GM21528 (cell line): ENCODE results near the gene BIN2.
"Not testable (repeated sequence)": the region's sequence is repeated elsewhere in the genome, so short reads cannot be mapped to it uniquely, and the experiment has no call there.

Experiments
- ATAC-seq: cut with Tn5 transposase; IDR thresholded peaks from one replicate; pipeline ENCODE4 v1.9.1; 2021; ENCODE audit warnings: mild to moderate bottlenecking, moderate library complexity; ENCODE audit not compliant: unreplicated experiment, low FRiP score

BIN2 gene

DNA sequence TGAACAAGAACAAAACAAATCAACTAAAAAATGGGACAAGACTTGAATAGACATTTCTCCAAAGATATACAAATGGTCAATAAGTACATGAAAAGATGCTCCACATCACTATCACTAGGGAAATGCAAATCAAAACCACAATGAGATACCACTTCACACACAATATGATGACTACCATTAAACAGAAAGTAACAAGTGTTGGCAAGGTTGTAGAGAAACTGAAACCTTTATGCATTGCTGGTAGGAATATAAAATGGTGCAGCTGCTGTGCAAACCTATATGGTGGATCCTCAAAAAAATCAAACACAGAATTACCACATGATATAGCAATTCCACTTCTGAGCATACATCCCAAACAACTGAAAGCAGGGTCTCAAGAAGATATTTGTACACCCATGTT is 59.0 kb downstream of the BIN2 start:
- ATAC-seq, result no peak

DNA sequence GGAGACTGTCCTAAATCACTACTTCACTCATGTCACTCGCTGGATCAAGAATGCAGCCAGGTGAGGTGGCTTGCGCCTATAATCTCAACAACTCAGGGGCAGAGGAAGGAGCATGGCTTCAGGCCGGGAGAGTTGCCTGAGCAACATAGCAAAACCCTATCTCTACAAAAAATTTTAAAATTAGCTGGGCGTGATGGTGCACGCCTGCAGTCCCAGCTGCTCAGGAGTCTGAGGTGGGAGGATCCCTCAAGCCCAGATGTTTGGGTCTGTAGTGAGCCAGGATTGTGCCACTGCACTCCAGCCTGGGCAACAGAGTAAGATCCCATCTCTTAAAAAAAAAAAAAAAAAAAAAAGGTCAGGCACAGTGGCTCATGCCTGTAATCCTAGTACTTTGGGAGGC is 59.7 kb downstream of the BIN2 start:
- ATAC-seq, result no peak

DNA sequence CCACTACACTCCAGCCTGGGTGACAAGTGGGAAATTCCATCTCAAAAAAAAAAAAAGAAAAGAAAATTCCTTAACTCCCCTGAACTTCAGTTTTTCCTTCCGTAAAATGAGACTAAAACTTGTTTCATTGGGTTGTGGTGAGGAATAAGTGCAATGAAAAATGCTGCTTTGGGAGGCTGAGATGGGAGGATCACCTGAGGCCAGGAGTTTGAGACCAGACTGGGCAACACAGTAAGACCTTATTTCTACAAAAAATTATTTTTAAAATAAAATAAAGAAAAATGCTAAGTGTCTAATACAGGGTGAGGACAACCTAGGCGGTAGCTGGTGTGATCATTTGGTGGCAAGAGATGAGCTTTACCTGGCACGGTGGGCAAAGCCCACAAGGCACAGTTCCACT is 60.6 kb downstream of the BIN2 start:
- ATAC-seq, result no peak

DNA sequence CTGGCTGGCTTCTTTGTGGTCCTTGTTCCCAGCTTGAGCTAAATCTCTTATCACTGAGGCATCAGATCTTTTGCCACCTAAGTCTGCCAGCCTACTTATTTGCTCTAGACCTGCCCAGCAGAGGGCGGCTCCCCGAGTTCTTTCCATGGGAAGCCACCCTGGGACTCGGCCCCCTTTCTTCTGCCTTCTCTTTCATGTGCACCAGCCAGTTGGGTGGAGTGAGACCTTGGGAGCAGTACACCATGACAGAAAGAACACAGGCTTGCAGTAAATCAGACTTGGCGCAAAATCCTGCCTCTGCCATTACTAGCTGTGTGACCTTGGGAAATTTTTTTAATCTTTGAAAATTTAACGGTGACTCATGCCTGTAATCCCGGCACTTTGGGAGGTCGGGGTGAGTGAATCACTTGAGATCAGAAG is 61.2 kb downstream of the BIN2 start:
- ATAC-seq, result no peak

DNA sequence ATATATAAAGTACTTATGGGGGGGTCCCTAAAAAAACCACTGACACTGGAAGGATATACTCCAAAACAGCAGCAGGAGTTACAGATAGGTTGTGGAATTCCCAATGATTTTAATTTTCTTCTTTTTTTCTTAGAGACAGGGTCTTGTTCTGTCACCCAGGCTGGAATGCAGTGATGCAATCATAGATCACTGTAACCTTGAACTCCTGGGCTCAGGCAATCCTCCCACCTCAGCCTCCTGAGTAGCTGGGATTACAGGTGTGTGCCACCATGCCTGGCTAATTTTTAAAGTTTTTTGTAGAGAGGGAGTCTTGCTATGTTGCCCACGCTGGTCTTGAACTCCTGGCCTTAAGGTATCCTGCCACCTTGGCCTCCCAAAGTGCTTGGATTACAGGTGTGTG is 64.4 kb downstream of the BIN2 start:
- ATAC-seq, result not testable (repeated sequence)

DNA sequence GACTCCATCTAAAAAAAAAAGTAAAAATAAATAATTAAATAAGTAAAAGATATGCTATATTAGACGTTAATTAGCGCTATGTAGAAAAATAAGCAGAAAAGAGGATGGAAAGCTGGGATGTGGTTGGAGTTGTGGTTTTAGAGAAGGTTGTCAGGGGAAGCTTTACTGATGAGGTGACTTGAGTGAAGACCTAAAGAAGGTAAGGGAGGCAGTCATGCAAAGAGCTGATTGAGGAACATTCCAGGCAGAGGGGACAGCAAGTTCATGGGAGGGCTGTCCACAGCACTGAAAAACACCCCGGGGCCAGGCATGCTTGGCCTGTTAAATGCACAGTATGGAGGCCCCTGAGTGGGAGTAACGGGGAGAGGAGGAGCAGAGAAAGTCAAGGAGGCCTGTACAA is 69.4 kb downstream of the BIN2 start:
- ATAC-seq, result no peak

DNA sequence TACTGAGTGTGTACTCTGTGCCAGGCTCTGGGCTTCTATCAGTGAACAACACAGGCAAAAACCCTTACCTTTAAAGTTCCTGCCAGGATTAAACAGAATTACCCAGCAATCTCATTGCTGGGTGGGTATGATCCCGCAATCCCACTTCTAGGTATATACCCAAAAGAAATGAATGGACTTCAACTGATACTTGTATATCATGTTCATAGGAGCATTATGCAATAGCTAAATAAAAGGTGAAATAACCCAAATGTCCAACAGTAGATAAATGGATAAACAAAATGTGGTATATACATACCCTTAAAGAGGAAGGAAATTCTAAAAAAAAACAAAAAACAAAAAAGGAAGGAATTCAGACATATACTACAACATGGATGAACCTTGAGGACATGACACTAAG is 70.7 kb downstream of the BIN2 start:
- ATAC-seq, result no peak

DNA sequence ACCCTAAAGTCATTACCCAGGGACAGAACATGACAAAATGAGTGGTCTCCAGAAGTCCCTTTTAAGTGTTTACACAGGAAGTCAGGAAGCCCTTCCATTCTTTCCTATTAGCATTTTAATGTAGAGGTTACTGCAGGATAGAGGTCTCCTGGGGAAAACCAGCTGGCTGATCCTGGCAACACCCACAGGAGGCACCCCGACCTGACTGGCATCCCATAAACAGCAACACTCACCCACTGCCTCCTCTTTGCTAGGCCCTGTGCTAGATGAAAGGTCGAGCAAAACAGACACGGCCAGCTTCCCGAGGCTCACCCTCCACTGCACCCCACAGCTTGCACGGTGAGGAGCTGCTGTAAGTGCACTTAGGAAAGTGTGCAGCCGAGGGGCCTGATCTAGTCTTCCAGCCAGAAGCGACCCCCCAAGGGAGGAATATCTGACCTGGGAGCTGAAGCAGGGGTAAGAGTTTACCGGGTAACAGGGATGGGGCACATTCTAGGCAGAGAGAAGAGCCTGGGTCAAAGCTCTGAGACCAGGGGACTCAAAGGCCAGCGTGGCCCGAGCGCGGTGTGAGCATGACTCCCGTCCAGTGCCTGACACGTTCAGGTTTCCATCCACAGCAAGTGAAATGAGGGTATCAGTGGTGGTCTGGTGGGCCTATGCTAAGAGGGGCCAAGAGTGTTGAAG is 76.3 kb downstream of the BIN2 start:
- no peak for ATAC-seq

DNA sequence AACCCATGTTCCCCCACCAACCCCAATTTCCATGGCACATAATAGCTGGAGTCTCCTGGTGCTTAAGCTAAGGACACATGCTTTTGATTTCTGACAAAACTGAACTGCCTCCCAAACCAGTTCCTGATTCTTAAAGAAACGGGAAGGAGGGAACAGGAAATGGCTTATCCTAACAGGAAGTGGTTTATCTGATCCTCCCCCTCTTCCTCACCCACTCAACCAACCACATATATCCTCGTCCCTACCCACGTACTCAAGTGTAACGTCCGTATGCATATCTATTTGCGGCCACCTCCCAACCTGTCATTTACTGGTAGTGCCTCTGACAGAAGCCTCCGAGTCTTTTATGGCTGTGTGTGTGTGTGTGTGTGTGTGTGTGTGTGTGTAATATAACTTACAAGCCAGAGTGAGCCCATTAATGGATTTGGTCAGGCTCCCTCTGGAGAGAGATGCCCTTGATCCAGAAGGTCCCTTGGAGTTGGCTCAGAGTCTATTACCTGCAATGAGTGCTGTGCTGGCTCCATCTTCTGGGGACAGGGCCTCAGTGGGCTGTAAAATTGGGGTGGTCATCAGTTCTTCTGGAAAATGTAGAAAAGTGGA is 77.6 kb downstream of the BIN2 start:
- no peak for ATAC-seq

DNA sequence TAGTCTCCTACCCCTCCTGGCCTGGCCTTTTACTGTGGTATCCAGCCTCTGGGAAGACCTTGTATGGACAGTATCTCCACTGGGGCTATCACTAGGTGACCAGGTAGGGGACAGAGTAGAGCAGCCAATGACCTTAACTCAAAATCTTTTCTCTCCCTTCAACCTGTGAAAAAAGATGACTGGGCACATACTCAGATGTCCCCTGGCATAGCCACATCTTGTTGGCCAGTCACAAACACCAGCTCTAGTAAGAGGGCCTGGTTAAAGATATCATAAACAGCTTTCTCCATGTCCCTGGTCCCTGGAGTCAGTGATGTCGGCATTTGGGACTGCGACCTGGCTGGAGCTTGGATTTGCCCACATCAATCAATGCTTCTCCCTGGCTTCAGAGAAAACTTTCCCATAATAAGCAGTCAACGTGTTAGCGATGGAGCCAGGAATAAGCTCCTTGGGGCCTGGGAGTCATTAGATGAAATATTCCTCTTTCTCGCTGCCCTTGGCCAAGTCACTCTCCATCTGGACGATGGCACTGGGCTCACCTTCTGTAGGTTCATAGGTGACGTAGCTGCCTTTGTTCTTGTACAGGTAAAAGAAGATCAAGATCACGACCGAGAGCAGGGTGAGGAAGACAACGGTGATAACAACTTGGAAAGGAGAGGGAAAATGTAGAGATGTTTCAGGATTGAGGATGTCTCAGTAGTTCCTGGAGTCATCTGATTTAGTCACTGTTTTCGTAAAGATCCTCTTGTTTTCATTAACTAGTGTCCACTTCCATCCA is 78.3 kb downstream of the BIN2 start:
- ATAC-seq, result no peak

DNA sequence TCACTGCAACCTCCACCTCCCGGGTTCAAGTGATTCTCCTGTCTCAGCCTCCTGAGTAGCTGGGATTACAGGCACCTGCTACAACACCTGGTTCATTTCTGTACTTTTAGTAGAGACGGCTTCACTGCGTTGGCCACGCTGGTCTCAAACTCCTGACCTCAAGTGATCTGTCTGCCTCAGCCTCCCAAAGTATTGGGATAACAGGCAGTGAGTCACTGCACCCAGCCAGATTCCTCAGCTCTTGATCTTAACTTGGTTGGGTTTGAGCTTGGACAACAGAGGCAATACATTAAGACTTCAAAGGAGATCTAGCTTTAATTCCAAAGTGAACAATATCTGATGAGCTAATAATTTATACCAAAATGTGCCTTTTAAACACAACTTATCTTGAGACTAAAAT is 79.7 kb downstream of the BIN2 start:
- ATAC-seq, result no peak

DNA sequence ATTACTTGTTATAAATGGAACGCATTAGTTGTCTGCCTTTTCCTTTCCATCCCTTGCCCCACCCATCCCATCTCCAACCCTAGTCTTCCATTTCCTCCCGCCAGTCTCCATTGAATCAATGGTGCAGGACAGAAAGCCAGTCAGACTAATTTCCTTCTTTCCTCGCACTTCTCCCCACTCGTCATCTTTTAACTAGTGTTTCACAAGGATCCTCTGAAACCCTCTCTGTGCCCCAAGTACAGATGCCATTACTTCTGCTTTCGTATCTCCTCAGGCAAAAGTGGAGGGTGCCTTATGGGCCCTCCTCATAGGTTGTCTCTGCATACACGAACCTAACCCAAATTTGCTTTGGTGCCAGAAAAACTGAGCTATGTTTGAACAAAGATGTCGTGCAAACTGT is 81.1 kb downstream of the BIN2 start:
- no peak for ATAC-seq

DNA sequence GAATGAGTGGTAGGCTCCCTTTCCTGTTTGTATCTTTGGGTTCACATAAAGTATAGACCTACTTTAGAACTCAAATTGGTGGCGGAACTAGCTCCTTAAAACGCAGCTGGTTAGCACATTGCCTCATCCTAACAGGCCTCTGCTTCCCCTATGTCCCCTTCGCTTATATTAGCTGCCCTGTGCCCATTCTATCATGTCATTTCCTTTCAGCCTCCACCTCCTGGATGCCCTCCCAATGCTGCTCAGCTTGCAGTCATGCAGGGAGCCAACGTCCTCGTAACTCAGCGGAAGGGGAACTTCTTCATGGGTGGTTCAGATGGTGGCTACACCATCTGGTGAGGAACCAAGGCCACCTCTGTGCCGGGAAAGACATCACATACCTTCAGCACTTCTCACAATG is 81.9 kb downstream of the BIN2 start:
- ATAC-seq, result no peak

DNA sequence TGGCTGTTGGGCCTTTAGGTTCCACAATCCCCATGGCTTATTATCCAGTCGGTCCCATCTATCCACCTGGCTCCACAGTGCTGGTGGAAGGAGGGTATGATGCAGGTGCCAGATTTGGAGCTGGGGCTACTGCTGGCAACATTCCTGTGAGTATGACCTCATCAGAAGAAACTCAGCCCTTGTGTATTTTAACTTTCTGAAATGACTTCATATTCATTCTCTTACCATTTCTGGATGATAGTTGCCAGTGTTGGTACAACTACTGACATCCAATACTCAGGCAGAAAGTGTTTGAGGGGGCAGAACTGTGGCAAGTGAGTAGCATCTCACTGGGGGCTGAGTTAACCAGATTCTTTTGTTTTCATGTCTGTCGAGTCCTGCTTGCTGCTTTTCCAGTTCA is 83.0 kb downstream of the BIN2 start:
- no peak for ATAC-seq

DNA sequence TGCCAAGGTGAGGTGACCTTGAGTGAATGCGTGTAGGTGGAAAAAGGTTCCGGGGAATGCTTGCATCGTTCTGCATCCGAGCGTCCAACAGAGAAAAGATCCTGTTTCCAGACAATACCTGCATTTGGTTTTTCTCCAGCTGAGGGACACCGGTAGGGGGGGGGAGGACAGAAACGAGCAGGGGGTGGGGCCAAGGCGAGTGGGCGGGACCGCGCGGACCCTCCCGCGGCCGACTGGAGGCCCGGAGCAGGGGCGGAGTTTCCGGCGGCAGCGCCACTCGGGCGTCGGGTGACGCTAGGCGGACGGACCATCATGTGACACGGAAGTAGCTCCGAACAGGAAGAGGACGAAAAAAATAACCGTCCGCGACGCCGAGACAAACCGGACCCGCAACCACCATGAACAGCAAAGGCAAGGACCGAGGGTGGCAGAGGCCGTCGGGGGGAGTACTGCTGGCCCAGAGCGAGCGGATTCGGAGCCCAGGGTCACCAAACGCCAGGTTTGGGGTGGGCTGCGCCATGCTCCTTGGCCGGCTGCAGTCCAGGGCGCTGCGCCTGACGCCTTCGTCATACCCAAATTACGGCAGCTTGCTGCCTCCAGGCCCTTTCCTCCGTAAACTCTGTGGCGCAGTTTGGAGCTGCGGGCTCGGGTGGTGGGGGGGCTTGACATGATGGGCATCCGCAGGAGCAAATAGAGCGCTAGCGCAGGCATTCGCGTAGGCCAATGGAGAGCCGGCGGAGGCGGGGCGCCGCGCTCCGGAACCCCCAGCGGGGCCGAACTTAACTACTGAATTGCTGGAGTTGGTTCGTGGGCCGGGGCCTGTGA is 85.3 kb downstream of the BIN2 start, which contains the start of gene DAZAP2:
Gene DAZAP2 (plus strand): TSS at position 317 of the 825 bp plus-strand sequence. CDS start 82 bp downstream, at position 399.
- peak; percentile 91 for ATAC-seq

DNA sequence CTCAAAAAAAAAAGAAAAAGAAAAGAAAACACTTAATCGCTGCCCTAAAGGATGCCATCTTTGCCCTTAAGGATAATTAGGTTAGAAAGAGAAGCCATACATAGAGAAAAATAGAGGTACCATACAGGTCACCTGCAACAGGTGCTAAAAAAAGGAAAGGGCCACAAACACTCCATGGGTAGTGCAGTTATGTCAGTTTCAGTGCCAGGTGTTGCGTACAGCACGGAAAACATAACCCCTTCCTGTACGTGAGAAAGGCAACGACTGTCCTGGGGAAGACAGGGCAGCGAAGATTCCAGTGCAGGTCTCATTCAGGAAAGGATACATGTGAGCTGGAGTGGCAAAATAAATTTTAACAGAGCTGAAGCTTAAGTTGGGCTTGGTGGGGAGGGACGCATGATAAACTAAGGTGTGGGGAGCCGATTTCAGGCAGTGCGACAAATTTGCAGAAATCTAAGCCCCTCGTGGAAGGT is 85.9 kb downstream of the BIN2 start:
- ATAC-seq, result peak; percentile 13

DNA sequence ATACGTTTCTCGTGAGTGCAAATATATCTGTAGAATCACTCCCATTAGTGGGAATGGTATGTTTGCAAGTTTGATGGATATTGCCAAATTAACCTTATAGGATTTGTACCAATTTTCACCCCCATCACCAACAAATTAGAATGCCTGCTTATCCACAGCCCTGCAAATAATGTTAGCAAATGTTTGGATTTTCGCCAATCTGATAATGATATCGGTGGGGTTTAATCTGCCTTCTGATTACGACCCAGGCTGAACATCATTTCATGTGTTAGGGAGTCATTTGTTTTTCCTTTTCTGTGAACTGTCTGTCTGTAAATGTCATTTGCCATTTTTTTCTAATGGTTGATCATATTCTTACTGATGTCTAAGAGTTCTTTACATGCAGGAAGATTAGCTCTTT is 89.4 kb downstream of the BIN2 start:
- no peak for ATAC-seq

DNA sequence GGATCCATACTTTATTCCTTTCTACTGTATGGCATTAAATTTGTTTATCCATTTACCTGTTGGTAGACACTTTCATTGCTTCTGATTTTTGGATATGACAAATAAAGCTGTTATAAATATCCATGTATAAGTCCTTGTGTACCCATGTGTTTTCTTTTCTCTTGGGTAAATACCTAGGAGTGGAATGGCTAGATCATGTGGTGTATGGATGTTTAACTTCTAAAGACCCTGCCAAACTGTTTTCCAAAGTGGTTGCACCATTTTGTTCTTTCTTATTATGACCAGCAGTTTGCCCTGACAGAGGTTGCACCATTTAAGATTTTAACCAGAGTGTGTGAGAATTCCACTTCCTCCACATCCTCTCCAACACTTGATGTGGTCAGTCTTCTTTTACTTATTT is 91.3 kb downstream of the BIN2 start:
- no peak for ATAC-seq
